ENCODE results near the gene SLC43A1.
A peak's percentile ranks its signal among the peaks of the same experiment; 100 is the strongest.
"Not testable (repeated sequence)": the region's sequence is repeated elsewhere in the genome, so short reads cannot be mapped to it uniquely, and the experiment has no call there.

SLC43A1 gene

DNA sequence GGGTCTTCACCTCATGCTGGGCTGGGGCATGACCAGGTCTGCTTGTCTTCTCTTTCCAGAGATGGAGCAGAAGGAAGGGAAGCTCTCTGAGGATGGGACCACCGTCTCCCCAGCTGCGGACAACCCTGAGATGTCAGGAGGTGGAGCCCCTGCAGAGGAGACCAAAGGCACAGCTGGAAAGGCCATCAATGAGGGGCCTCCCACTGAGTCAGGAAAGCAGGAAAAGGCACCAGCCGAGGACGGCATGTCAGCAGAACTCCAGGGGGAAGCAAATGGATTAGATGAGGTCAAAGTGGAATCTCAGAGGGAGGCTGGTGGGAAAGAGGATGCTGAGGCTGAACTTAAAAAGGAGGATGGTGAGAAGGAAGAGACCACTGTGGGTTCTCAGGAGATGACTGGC, 27.1 kb upstream of the SLC43A1 start:
- no peak overlapping the region for H3K4me3 ChIP-seq (ENCODE audit: low read depth, low read length)
- TF ChIP-seq CTCF (IDR thresholded peaks at IDR 0.05; ENCODE audit: low read depth, low read length): no peak

- H3K4me3 ChIP-seq (ENCODE audit: low read depth, low read length): no peak overlapping the region
- TF ChIP-seq CTCF (IDR thresholded peaks at IDR 0.05; ENCODE audit: low read depth, low read length): no peak
Observed at GRCh38 chr11:57541169-57541568, 25.7 kb upstream of the SLC43A1 start.

DNA sequence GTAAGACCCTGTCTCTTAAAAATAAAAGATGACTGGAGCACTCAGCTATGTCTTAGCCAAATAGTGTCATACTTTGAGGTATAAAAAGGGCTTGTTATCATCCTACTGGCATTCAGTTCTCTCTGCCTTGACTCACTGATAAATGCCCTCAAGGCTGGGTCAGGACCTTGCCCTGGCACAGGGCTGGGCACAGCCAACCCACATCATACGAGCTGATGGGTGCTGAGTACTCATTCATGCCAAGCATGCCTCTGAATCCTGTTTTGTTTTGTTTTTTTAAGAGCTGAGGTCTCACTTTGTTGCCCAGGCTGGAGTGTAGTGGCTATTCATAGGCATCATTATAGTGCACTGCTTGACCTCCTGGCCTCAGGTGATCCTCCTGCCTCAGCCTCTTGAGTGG, 23.8 kb upstream of the SLC43A1 start:
- no peak overlapping the region for H3K4me3 ChIP-seq (ENCODE audit: low read depth, low read length)
- TF ChIP-seq CTCF (IDR thresholded peaks at IDR 0.05; ENCODE audit: low read depth, low read length): no peak

DNA sequence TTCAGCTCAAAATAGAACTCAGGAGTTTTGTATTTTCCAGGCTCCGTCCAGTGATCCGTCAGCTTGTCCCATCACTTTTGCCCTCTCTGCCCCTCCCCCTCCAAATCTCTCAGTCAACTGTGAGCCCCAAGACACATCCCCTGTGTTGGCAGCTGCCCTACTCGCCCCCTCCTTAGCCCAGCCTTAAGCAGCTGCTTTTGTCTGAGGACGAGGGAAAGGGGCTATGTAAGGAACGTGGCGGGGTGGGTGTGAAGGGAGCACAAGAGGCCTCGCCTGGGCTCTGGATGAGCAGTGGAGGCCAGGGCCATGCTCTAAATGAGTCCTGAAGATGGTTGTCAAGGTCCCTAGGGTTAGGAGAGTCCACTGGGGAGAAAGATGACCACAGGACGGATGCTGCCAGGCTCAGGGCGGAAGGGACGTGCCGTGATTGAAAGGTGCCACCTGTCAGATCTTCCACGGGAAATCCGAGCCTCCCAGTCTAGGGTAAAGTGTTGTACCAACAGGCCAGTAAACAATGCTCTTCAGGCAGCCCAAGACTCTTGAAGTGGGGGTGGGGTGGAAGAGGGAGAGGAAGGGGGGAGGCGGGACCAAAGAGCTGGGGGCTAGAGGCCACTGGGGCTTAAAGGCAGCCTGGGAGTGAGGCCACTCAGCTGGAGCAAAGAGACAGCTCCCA, 21.6 kb upstream of the SLC43A1 start, which contains the start of gene SMTNL1:
Gene SMTNL1, plus strand, starts transcription at position 649 of the 673 bp plus-strand sequence. CDS start 5,048 bp downstream, outside the sequence.
- TF ChIP-seq CTCF (IDR thresholded peaks at IDR 0.05; ENCODE audit: low read depth, low read length): no peak
- H3K4me3 ChIP-seq (ENCODE audit: low read depth, low read length): no peak within 1 kb of the TSS

GRCh38 chr11:57534449-57534848, 18.9 kb upstream of the SLC43A1 start:
- H3K4me3 ChIP-seq (ENCODE audit: low read depth, low read length): not testable (repeated sequence)

DNA sequence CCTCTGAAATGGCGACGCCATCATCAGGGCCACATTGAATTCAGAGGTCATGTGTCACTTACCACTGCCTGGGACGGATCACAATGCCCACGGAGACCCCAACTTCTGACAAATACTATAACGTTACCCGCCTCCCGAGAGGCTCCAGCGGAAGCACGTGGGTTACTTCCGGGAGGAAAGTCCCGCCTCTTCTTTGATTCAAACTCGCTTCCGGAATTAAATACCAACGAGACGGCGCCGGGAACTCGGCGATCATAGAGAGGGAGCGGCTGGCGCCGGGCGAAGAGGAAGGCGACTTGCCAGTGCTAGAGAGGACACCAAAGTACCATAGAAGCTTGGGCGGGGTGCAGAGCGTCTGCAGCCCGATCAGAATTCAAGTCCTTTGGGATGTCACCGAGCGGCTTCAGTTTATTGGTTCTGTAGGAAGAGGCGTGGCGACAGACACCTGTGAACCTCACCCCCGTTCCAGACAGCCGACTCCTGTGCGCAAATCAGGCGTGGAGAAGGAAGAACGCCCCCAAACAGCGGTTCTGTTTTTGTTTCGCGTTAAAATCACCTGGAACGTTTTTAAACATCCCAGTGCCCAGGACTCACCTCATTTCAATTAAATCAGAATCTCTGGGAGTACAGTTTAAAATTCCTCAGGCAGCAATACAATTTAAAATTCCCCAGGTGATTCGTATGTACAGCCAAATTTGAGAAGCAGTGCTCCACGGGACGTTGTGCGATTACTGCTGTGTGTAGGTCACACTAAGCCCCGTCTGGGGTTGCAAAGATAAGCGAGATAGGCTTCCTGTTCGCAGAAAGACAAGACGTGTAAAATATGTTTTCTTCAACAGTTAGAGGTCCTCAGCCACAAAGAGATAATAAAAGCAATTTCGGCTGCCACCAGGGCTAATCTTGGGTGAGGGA, 15.3 kb upstream of the SLC43A1 start, which contains the start of gene TIMM10:
Gene TIMM10, minus strand, starts transcription at position 159 of the 912 bp plus-strand sequence. CDS start 565 bp downstream, outside the sequence.
- TF ChIP-seq CTCF (IDR thresholded peaks at IDR 0.05; ENCODE audit: low read depth, low read length): no peak
- peak within 1 kb of the TSS; percentile 86 for H3K4me3 ChIP-seq (ENCODE audit: low read depth, low read length)

GRCh38 chr11:57530215-57530595, 14.7 kb upstream of the SLC43A1 start:
- peak overlapping the region; percentile 86 for H3K4me3 ChIP-seq (ENCODE audit: low read depth, low read length)

More at GRCh38 chr11:57530215-57530595, 14.7 kb upstream of the SLC43A1 start:
- TF ChIP-seq CTCF (IDR thresholded peaks at IDR 0.05; ENCODE audit: low read depth, low read length): no peak

Measured in WI38 (cell line).